ENCODE measurements around the gene MLST8. TPM values are rescaled to one million over a fixed set of nuclear protein-coding genes. Genes with fewer than 3 reads are reported as not detected.

The MLST8 gene
- total RNA-seq: 10.5 and 12.0 TPM in 2 replicates

GRCh38 chr16:2205104-2205966 is at the start of gene MLST8:
Gene MLST8, plus strand, starts transcription at chr16:2205454. Its CDS starts 632 bp downstream, at chr16:2206086.

GRCh38 chr16:2196162-2196980 is 8.9 kb upstream of the MLST8 start, which contains the start of gene CASKIN1:
Gene CASKIN1, minus strand, starts transcription at chr16:2196605. Its CDS starts 173 bp downstream, at chr16:2196432.

GRCh38 chr16:2210386-2211365 is 5.4 kb downstream of the MLST8 start, which contains the start of gene BRICD5:
Gene BRICD5, minus strand, starts transcription at chr16:2210863. Its CDS starts 30 bp downstream, at chr16:2210833.

GRCh38 chr16:2214719-2214968 is 9.4 kb downstream of the MLST8 start, which contains the start of gene PGP:
Gene PGP, minus strand, starts transcription at chr16:2214840. Its CDS starts 63 bp downstream, at chr16:2214777.

GRCh38 chr16:2223221-2223941 is 18.1 kb downstream of the MLST8 start, which contains the start of gene E4F1:
Gene E4F1, plus strand, starts transcription at chr16:2223591. Its CDS starts 23 bp downstream, at chr16:2223614.

GRCh38 chr16:2236337-2237101 is 31.3 kb downstream of the MLST8 start, which contains the start of gene DNASE1L2:
Gene DNASE1L2, plus strand, starts transcription at chr16:2236444. Its CDS starts 373 bp downstream, at chr16:2236817.

GRCh38 chr16:2251296-2252111 is 46.2 kb downstream of the MLST8 start, which contains the start of gene ECI1:
Gene ECI1, minus strand, starts transcription at chr16:2251587. Its CDS starts 21 bp downstream, at chr16:2251566.

Other genes starting within 250 kb of the MLST8 start
- 133 and 143 TPM in 2 replicates for gene NDUFB10, start 245.9 kb upstream of the MLST8 start, total RNA-seq
- gene RPS2, start 240.6 kb upstream of the MLST8 start, total RNA-seq: 1,957 and 2,987 TPM in 2 replicates
- gene RNF151, start 238.6 kb upstream of the MLST8 start, total RNA-seq: not detected in 2 replicates
- 33.7 and 61.0 TPM in 2 replicates for gene TBL3, start 233.4 kb upstream of the MLST8 start, total RNA-seq
- 0.13 and 0.16 TPM in 2 replicates for gene NOXO1, start 224.0 kb upstream of the MLST8 start, total RNA-seq
- gene GFER, start 221.3 kb upstream of the MLST8 start, total RNA-seq: 11.1 and 12.3 TPM in 2 replicates
- gene SYNGR3, start 215.5 kb upstream of the MLST8 start, total RNA-seq: 0.65 and 2.8 TPM in 2 replicates
- 11.2 and 24.5 TPM in 2 replicates for gene ZNF598, start 195.6 kb upstream of the MLST8 start, total RNA-seq
- 0.16 TPM in 1 of 2 replicates, not detected in the other for gene NPW, start 185.7 kb upstream of the MLST8 start, total RNA-seq
- gene NHERF2, start 178.6 kb upstream of the MLST8 start, total RNA-seq: 52.4 and 55.7 TPM in 2 replicates
- gene NTHL1, start 157.6 kb upstream of the MLST8 start, total RNA-seq: 23.5 and 61.5 TPM in 2 replicates
- 32.4 and 79.5 TPM in 2 replicates for gene TSC2, start 157.5 kb upstream of the MLST8 start, total RNA-seq
- 36.4 and 82.1 TPM in 2 replicates for gene PKD1, start 69.6 kb upstream of the MLST8 start, total RNA-seq
- 0.49 and 0.88 TPM in 2 replicates for gene RAB26, start 56.8 kb upstream of the MLST8 start, total RNA-seq
- gene TRAF7, start 49.7 kb upstream of the MLST8 start, total RNA-seq: 59.9 and 113 TPM in 2 replicates
- 0.50 TPM in 1 of 2 replicates, not detected in the other for gene CASKIN1, start 8.8 kb upstream of the MLST8 start, total RNA-seq
- gene BRICD5, start 5.4 kb downstream of the MLST8 start, total RNA-seq: 2.1 and 5.0 TPM in 2 replicates
- gene PGP, start 9.4 kb downstream of the MLST8 start, total RNA-seq: 10.7 and 14.7 TPM in 2 replicates
- 28.0 and 35.9 TPM in 2 replicates for gene E4F1, start 18.1 kb downstream of the MLST8 start, total RNA-seq
- 0.32 and 0.63 TPM in 2 replicates for gene DNASE1L2, start 31.0 kb downstream of the MLST8 start, total RNA-seq
- 19.2 and 23.5 TPM in 2 replicates for gene ECI1, start 46.1 kb downstream of the MLST8 start, total RNA-seq
- 42.6 and 62.1 TPM in 2 replicates for gene RNPS1, start 62.7 kb downstream of the MLST8 start, total RNA-seq
- 19.4 and 67.6 TPM in 2 replicates for gene ABCA3, start 135.3 kb downstream of the MLST8 start, total RNA-seq
- gene CCNF, start 224.0 kb downstream of the MLST8 start, total RNA-seq: 22.8 and 41.6 TPM in 2 replicates